ENCODE measurements around the gene COL8A2. TPM values are rescaled to one million over a fixed set of nuclear protein-coding genes. Genes with fewer than 3 reads are reported as not detected.

COL8A2 gene
- total RNA-seq, 4 donors from 2014 or later = 1.2 to 5.4 (median 1.7) TPM

DNA sequence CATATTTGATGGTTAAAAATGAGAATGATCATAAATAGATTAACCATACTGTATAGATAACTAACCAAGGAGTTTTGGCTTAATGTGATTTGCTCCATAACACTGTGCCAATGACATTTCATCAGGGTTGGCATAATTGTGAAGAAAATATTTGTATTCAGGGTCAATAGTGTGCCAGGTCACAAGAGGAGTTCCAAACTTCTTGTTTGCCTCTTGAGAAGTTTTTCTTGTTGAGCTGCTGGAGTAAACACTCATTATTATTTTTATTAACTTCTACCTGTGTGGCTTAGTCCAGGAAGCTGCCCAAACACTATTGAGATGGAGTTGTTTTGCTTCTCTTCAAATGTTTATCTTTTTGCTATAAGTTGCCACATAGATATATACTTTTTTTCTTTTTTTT is 38.4 kb upstream of the COL8A2 start:
- Histone ChIP-seq H3K9me3 (no peaks in the 10 kb centered on the region), H3K4me3 (no peak overlapping the region), H3K27ac (peak overlapping the region in 2 of 4 donors; percentile 50 to 99), H3K27me3 (no peaks in the 10 kb centered on the region), H3K36me3 (no peaks in the 10 kb centered on the region), H3K4me1 (peaks cover 27 to 67% (median 48%) of the 10 kb centered on the region in 4 donors)
- TF ChIP-seq POLR2A (IDR thresholded peaks at IDR 0.05) = no peak
- TF ChIP-seq, protein P1, sequence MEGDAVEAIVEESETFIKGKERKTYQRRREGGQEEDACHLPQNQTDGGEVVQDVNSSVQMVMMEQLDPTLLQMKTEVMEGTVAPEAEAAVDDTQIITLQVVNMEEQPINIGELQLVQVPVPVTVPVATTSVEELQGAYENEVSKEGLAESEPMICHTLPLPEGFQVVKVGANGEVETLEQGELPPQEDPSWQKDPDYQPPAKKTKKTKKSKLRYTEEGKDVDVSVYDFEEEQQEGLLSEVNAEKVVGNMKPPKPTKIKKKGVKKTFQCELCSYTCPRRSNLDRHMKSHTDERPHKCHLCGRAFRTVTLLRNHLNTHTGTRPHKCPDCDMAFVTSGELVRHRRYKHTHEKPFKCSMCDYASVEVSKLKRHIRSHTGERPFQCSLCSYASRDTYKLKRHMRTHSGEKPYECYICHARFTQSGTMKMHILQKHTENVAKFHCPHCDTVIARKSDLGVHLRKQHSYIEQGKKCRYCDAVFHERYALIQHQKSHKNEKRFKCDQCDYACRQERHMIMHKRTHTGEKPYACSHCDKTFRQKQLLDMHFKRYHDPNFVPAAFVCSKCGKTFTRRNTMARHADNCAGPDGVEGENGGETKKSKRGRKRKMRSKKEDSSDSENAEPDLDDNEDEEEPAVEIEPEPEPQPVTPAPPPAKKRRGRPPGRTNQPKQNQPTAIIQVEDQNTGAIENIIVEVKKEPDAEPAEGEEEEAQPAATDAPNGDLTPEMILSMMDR (IDR thresholded peaks at IDR 0.05) = no peak
- no peak for TF ChIP-seq EP300 (IDR thresholded peaks at IDR 0.05; ENCODE audit: low read depth)
- no peak for TF ChIP-seq POLR2AphosphoS5 (IDR thresholded peaks at IDR 0.05)
- intact Hi-C loops (cut with DNase I; ENCODE audit: low total_unique reads) (no loop called here), in situ Hi-C loops (cut with MboI; ENCODE audit: low pct_ligation_motif_present in 1 of 4, low pct_unique_long_range_greater_than_20kb in 1 of 4, low sequenced_read_pairs in 3 of 4) (no loop called here)
- no peak for DNase-seq

DNA sequence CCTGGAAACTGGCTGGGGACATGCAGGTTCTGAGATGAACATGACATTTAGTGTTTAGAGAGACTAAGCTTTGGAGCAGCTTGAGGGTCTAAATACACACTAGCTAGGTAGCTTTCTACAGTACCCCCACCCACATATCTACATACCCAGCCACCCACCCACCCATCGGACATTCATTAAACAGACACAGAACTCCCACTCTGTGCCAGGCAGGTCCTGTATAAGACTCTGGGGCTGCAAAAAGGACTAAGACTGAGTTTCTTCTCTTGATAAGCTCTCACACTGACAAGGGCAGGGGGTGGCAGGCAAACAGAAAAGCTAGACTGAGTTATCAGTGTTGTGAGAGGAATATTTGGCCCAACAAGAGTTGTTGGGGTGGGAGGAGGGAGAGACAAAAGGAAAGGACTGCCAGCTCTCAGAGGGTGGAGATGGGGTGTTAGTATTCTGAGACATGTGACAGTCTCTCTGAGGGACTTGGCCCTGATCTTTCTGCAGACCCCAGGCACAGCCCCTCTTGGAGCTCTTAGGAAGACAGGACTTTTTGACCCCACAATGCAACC is 37.7 kb upstream of the COL8A2 start:
- TF ChIP-seq, protein P1 (IDR thresholded peaks at IDR 0.05) = no peak
- TF ChIP-seq POLR2AphosphoS5 (IDR thresholded peaks at IDR 0.05) = no peak
- TF ChIP-seq EP300 (IDR thresholded peaks at IDR 0.05; ENCODE audit: low read depth) = no peak
- no peak for TF ChIP-seq POLR2A (IDR thresholded peaks at IDR 0.05)
- H3K4me3 ChIP-seq = no peak overlapping the region
- H3K27me3 ChIP-seq = no peaks in the 10 kb centered on the region
- H3K36me3 ChIP-seq = no peaks in the 10 kb centered on the region
- in situ Hi-C loops (cut with MboI; ENCODE audit: low pct_ligation_motif_present in 1 of 4, low pct_unique_long_range_greater_than_20kb in 1 of 4, low sequenced_read_pairs in 3 of 4) = no loop called here
- peaks cover 30 to 71% (median 55%) of the 10 kb centered on the region in 4 donors for H3K4me1 ChIP-seq
- no peaks in the 10 kb centered on the region for H3K9me3 ChIP-seq
- H3K27ac ChIP-seq = peak overlapping the region; percentile 87 to 100 (median 98)
- WGBS, 2 donors (ENCODE audit: low coverage in 1 of 2) = 83% methylated on average over 1 of the region's 1 CpG; no CpG with 5 or more reads in 1 of the 2 donors
- DNase-seq = no peak
- intact Hi-C loops (cut with DNase I; ENCODE audit: low total_unique reads) = no loop called here

DNA sequence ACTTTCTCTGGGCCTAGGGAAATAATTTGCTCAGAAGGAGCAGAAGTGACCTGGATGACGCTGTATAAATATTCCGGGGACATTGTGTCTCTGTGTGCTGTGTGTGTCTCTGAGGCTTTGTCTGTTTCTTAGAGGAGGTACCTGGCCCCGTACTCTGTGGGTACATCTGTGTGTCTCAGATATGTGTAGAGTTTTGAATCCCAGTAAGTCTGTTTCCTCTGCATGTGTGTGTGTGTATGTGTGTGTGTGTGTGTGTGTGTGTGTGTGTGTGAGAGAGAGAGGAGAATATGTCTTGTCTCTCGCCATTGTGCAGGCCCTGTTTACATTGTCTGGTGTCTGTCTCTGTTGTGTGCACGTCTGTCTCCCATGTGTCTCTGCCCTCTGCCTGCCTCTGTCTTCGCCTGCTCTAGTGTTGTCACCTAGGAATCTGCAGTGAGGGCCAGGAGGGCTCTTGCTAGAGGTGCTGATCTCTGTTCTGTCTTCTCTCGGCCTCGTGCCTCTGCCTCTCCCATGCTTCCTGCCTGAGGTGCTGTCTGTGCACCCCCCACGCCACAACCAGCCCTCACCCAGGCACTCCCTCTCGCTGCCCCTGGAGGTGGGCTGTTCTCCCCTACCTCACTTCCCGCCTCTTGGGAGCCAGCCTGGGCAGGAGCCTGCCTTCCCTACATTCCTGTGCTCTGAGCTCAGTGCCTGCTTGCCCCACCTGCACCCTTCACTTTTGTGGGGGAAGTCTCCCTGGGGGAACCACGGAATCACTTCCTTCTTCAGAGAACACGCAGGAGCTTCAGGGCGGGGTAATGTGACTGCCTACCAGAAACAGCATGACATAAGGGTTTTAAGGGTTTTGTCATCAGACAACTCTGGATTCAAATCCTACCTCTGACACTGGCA is 36.9 kb upstream of the COL8A2 start:
- intact Hi-C loops (cut with DNase I; ENCODE audit: low total_unique reads) (no loop called here), in situ Hi-C loops (cut with MboI; ENCODE audit: low pct_ligation_motif_present in 1 of 4, low pct_unique_long_range_greater_than_20kb in 1 of 4, low sequenced_read_pairs in 3 of 4) (no loop called here)
- TF ChIP-seq EP300 (IDR thresholded peaks at IDR 0.05; ENCODE audit: low read depth) = no peak
- TF ChIP-seq, protein P1 (IDR thresholded peaks at IDR 0.05) = no peak
- no peak for TF ChIP-seq POLR2A (IDR thresholded peaks at IDR 0.05)
- no peak for TF ChIP-seq POLR2AphosphoS5 (IDR thresholded peaks at IDR 0.05)
- no peaks in the 10 kb centered on the region for H3K36me3 ChIP-seq
- 37 to 42% methylated on average over 2 to 14 of the region's 14 CpGs for WGBS, 2 donors (ENCODE audit: low coverage in 1 of 2)
- peak; percentile 51 for DNase-seq
- H3K9me3 ChIP-seq = no peaks in the 10 kb centered on the region
- peak overlapping the region in 1 of 4 donors; percentile 43 for H3K4me3 ChIP-seq
- no peaks in the 10 kb centered on the region for H3K27me3 ChIP-seq
- H3K27ac ChIP-seq = peak overlapping the region; percentile 87 to 100 (median 98)
- peaks cover 30 to 70% (median 57%) of the 10 kb centered on the region in 4 donors for H3K4me1 ChIP-seq

DNA sequence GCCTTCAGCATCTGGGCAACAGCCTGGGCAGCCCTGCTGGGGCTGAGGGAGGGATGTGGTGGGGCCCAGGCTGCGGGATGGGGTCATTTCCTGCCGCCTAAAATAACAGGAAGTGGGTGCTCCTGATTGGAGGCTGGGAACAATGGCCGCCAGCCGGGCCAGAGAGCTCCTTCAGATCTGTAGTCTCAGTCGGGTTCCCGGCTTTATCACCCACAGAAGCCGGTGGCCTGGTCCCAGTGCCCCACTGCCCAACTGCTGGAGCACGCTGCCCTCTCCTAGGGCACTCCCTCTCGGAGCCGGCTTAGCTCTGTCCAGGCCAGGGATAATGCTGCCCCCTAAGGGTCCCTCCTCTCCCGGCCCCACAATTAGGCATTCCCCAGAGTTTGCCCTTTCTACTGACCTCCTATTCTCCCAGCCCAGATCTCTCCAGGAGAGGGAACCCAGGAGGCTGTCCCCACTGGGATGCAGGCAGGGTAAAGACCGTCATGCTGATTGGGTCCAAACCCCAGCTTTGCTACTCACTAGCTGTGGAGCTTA is 36.0 kb upstream of the COL8A2 start:
- Histone ChIP-seq H3K4me1 (peaks cover 30 to 64% (median 56%) of the 10 kb centered on the region in 4 donors), H3K36me3 (no peaks in the 10 kb centered on the region), H3K4me3 (peak overlapping the region in 3 of 4 donors; percentile 10 to 43 (median 10)), H3K27me3 (no peaks in the 10 kb centered on the region), H3K9me3 (no peaks in the 10 kb centered on the region), H3K27ac (peak overlapping the region; percentile 87 to 100 (median 98))
- TF ChIP-seq POLR2AphosphoS5 (IDR thresholded peaks at IDR 0.05) = peak in 1 of 3 donors; percentile 16
- TF ChIP-seq, protein P1 (IDR thresholded peaks at IDR 0.05) = no peak
- TF ChIP-seq POLR2A (IDR thresholded peaks at IDR 0.05) = peak; percentile 26
- 24% methylated on average over 12 of the region's 12 CpGs; no CpG with 5 or more reads in 1 of the 2 donors for WGBS, 2 donors (ENCODE audit: low coverage in 1 of 2)
- intact Hi-C loops (cut with DNase I; ENCODE audit: low total_unique reads) = no loop called here
- peak; percentile 65 for DNase-seq
- in situ Hi-C loops (cut with MboI; ENCODE audit: low pct_ligation_motif_present in 1 of 4, low pct_unique_long_range_greater_than_20kb in 1 of 4, low sequenced_read_pairs in 3 of 4) = no loop called here
